Type B pancreatic cell (in vitro differentiated cells): ENCODE data around the gene ARHGEF5. TPM values are rescaled to one million over a fixed set of nuclear protein-coding genes. Genes with fewer than 3 reads are reported as not detected.
"Not testable (repeated sequence)": the region's sequence is repeated elsewhere in the genome, so short reads cannot be mapped to it uniquely, and the experiment has no call there.

Source experiments
- DNase-seq: peaks from one replicate; pipeline ENCODE4 v3.0.0; 2021; ENCODE audit warnings: mixed read lengths; ENCODE audit not compliant: unreplicated experiment; ENCODE audit errors: extremely low spot score
- H3K27ac Mint-ChIP-seq: 2 replicates; pipeline ENCODE4 v1.8.0; 2021; ENCODE audit warnings: mild to moderate bottlenecking, mixed read lengths
- H3K27me3 Mint-ChIP-seq: 2 replicates; pipeline ENCODE4 v1.8.0; 2021; ENCODE audit warnings: mixed read lengths
- H3K36me3 Mint-ChIP-seq: 2 replicates; pipeline ENCODE4 v1.8.0; 2021; ENCODE audit warnings: mixed read lengths
- H3K4me1 Mint-ChIP-seq: one replicate; pipeline ENCODE4 v1.8.0; 2021; ENCODE audit warnings: mixed read lengths; ENCODE audit not compliant: unreplicated experiment
- H3K4me3 Mint-ChIP-seq: 2 replicates; pipeline ENCODE4 v1.8.0; 2021; ENCODE audit warnings: mild to moderate bottlenecking, mixed read lengths
- H3K9me3 Mint-ChIP-seq: 2 replicates; pipeline ENCODE4 v1.8.0; 2021; ENCODE audit warnings: mixed read lengths
- long read RNA-seq: library from polyadenylated mRNA; unstranded; transcript quantifications from one replicate; pipeline ENCODE4 v2.0.0, GENCODE V29; 2020
- total RNA-seq: library from RNA; stranded (reverse); gene quantifications from 2 replicates; pipeline ENCODE4 v1.2.1, GENCODE V29; 2021; ENCODE audit warnings: low replicate concordance

ARHGEF5 gene
- 17.2 and 51.2 TPM in 2 replicates for total RNA-seq
- long read RNA-seq, partial matches to known transcripts: 14 of 16 reads
- long read RNA-seq, other reads (novel, unspliced or antisense): 2 of 16 reads

DNA sequence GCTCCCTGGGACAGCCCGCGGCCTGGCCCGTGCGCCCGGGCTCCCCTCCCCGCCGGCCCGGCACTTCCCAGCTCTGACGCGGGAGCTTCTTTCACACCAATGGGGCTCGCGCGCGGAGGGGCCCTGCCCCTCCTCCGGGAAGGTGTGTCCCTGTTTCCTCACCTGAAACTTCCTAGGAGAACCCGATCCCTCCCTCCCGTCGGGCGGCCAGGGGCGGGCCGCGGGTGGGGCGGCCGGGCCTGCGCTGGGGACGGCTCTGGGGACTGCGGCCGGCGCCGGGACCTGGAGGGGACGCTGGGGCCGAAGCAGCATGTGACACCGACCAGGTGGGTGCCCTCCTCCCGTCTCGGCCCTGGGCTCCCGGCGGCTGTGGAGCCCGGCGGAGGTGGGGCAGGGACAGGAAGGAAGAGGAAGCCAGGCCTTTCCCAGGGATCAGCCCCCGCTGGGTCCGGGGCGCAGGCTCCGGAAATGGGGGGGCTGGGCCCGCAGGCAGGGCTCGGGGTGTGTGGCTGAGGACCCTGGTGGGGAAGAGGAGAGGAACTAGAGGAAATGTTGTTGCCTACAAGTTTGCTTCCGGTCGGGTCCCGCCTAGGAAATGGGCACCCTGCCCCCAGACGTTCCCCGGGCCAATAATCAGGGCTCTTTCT, at the start of gene ARHGEF5:
Gene ARHGEF5 (plus strand): TSS at position 227 of the 647 bp plus-strand sequence. CDS start 7,268 bp downstream, outside the sequence.
- Mint-ChIP-seq H3K4me3 (peak within 1 kb of the TSS; percentile 93), H3K27ac (peak within 1 kb of the TSS; percentile 92)
- not testable (repeated sequence) for H3K9me3 Mint-ChIP-seq, H3K27me3 Mint-ChIP-seq, DNase-seq, H3K36me3 Mint-ChIP-seq, H3K4me1 Mint-ChIP-seq

DNA sequence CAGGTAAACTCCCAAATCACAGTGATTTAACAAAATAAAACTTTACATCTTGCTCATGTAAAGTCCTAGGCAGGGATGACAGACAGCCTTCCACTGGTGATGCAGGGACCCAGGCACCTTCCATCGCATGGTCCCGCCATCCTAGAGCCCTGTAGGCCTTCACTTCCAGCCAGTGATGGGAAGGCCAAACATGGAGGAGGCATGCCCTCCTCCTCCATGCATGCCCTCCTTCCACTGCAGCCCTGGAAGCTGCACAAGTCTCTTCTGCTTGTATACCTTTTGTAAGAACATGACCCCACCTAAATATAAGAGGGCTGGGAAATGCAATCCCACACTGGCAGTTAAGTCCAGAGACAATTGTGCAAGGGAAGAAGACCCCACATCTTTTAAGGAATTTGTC, 45.5 kb upstream of the ARHGEF5 start:
- not testable (repeated sequence) for H3K36me3 Mint-ChIP-seq, H3K9me3 Mint-ChIP-seq, H3K4me3 Mint-ChIP-seq, H3K4me1 Mint-ChIP-seq, DNase-seq, H3K27ac Mint-ChIP-seq, H3K27me3 Mint-ChIP-seq

DNA sequence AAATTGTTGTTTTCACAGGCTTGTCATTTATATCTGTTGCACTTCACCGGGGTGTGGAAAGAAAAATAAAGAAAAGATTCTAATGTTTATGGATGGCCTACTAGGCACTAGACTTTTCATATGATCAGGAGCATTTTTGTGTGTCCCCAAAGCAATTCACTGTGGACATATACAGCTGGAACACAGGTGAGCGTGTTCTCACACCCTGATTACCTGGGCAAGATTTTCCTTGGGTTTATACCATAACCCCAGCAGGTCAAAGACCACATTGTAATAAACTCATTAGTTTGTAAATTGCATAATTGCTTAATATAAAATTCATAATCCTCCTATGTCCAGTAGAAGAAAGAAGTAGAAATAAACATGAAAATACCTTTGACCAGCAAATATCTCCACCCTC, 44.0 kb upstream of the ARHGEF5 start:
- H3K4me3 Mint-ChIP-seq, H3K27me3 Mint-ChIP-seq, H3K9me3 Mint-ChIP-seq, H3K36me3 Mint-ChIP-seq, DNase-seq, H3K4me1 Mint-ChIP-seq, H3K27ac Mint-ChIP-seq: not testable (repeated sequence)

GRCh38 chr7:144311872-144312469, 43.2 kb upstream of the ARHGEF5 start, which contains the start of gene OR2A1:
Gene OR2A1 (plus strand): TSS chr7:144312419. CDS start chr7:144318125, 5,706 bp downstream.
- H3K27me3 Mint-ChIP-seq, H3K4me3 Mint-ChIP-seq, DNase-seq, H3K4me1 Mint-ChIP-seq, H3K27ac Mint-ChIP-seq, H3K9me3 Mint-ChIP-seq, H3K36me3 Mint-ChIP-seq: not testable (repeated sequence)

- not testable (repeated sequence) for H3K4me3 Mint-ChIP-seq, H3K27ac Mint-ChIP-seq, H3K9me3 Mint-ChIP-seq, DNase-seq, H3K4me1 Mint-ChIP-seq, H3K27me3 Mint-ChIP-seq, H3K36me3 Mint-ChIP-seq
Observed at GRCh38 chr7:144317537-144317936, 37.7 kb upstream of the ARHGEF5 start.

- not testable (repeated sequence) for H3K4me1 Mint-ChIP-seq, H3K36me3 Mint-ChIP-seq, DNase-seq, H3K27me3 Mint-ChIP-seq, H3K9me3 Mint-ChIP-seq, H3K4me3 Mint-ChIP-seq, H3K27ac Mint-ChIP-seq
Observed at GRCh38 chr7:144319547-144319946, 35.7 kb upstream of the ARHGEF5 start.

GRCh38 chr7:144321677-144322206, 33.5 kb upstream of the ARHGEF5 start:
- H3K9me3 Mint-ChIP-seq, H3K4me1 Mint-ChIP-seq, DNase-seq, H3K27ac Mint-ChIP-seq, H3K36me3 Mint-ChIP-seq, H3K4me3 Mint-ChIP-seq, H3K27me3 Mint-ChIP-seq: not testable (repeated sequence)

- not testable (repeated sequence) for H3K9me3 Mint-ChIP-seq, H3K27ac Mint-ChIP-seq, H3K4me3 Mint-ChIP-seq, H3K4me1 Mint-ChIP-seq, DNase-seq, H3K36me3 Mint-ChIP-seq, H3K27me3 Mint-ChIP-seq
Observed at GRCh38 chr7:144323359-144323758, 31.8 kb upstream of the ARHGEF5 start.

GRCh38 chr7:144325868-144326267, 29.3 kb upstream of the ARHGEF5 start:
- H3K36me3 Mint-ChIP-seq, DNase-seq, H3K27me3 Mint-ChIP-seq: not testable (repeated sequence)

DNA sequence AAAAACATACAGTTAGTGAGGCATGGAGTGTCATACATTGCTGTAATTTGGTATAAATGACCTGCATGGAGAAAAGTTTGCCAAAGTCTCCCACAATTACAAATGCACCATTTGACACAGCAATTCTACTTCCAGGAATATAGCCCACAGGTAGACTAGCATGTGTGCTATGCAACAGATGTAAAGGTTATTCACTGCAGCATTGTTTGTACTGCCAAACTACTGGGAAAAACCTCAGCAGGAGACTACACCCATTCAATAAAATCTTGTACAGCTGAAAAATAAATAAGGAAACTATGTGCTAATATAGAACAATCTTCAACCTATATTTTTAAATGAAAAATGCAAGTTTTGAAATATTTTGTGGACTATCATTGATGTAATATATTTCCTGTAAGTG, 25.2 kb upstream of the ARHGEF5 start:
- H3K4me1 Mint-ChIP-seq, H3K27me3 Mint-ChIP-seq, H3K27ac Mint-ChIP-seq: not testable (repeated sequence)

More at GRCh38 chr7:144325868-144326267, 29.3 kb upstream of the ARHGEF5 start:
- H3K4me3 Mint-ChIP-seq, H3K27ac Mint-ChIP-seq, H3K4me1 Mint-ChIP-seq, H3K9me3 Mint-ChIP-seq: not testable (repeated sequence)

More for the DNA sequence above, 25.2 kb upstream of the ARHGEF5 start:
- not testable (repeated sequence) for DNase-seq, H3K9me3 Mint-ChIP-seq, H3K36me3 Mint-ChIP-seq, H3K4me3 Mint-ChIP-seq
